GM12872 (cell line): Measurements from ENCODE around the gene KBTBD4.
A peak's percentile ranks its signal among the peaks of the same experiment; 100 is the strongest.

Experiments
- TF ChIP-seq, protein P1 (sequence below): IDR thresholded peaks from 3 replicates; pipeline ENCODE4 v1.5.1; 2011; ENCODE audit warnings: low read depth, mild to moderate bottlenecking, low read length, moderate library complexity; ENCODE audit not compliant: insufficient read depth

Gene KBTBD4

GRCh38 chr11:47551086-47551485 lies 27.7 kb downstream of the KBTBD4 start:
- TF ChIP-seq, protein P1, sequence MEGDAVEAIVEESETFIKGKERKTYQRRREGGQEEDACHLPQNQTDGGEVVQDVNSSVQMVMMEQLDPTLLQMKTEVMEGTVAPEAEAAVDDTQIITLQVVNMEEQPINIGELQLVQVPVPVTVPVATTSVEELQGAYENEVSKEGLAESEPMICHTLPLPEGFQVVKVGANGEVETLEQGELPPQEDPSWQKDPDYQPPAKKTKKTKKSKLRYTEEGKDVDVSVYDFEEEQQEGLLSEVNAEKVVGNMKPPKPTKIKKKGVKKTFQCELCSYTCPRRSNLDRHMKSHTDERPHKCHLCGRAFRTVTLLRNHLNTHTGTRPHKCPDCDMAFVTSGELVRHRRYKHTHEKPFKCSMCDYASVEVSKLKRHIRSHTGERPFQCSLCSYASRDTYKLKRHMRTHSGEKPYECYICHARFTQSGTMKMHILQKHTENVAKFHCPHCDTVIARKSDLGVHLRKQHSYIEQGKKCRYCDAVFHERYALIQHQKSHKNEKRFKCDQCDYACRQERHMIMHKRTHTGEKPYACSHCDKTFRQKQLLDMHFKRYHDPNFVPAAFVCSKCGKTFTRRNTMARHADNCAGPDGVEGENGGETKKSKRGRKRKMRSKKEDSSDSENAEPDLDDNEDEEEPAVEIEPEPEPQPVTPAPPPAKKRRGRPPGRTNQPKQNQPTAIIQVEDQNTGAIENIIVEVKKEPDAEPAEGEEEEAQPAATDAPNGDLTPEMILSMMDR: peak; percentile 68

DNA sequence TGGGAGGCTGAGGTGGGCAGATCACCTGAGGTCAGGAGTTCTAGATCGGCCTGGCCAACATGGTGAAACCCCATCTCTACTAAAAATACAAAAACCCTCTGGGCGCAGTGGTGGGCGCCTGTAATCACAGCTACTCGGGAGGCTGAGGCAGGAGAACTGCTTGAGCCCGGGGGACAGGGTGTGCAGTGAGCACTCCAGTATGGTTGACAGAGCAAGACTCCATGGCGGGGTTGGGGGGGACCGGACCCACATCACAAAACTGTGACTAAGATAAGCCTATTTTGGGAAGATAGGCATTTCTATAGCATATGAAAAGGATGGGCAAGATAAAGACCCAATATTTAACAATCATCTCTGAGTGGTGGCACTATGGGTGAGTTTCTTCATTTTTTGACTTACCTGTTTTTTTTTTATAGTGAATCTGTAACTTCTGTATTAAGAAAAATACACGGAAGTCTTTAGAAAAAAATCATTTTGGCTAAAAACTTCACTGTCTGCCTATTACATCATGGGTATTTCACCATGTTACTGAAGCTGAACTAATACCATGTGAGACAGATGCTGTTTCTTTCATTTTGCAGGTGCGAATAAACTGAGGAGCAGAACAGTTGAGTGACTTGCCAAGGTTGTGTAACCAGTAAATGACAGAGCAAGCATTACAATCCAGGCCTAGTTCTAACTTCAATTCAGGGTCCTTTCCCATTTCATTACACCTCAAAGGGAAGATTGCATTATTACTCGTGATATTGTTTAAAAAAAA lies 28.3 kb downstream of the KBTBD4 start:
- TF ChIP-seq, protein P1: no peak

- TF ChIP-seq, protein P1: no peak
These were observed 33.5 kb downstream of the KBTBD4 start for GRCh38 chr11:47545298-47545697.

DNA sequence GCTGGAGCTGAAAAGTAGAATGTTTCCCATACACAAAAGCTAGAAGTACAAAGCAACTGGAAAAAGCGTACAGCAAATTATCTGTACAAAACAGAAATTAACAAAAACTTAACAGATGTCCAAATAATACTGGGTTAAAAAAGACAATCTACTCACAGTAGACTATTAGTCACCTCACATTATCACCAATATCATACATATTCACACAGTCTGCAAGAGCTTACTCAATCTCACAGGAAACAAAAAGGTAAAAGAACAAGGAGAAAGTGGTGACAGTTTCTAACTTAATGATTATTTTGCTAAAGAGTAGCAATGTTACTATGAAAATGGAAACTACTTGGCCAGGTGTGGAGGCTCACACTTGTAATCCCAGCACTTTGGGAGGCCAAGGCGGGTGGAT lies 37.7 kb downstream of the KBTBD4 start:
- TF ChIP-seq, protein P1: no peak

- TF ChIP-seq, protein P1: no peak
These were observed 39.1 kb downstream of the KBTBD4 start for GRCh38 chr11:47539681-47540039.

- TF ChIP-seq, protein P1: no peak
These were observed 39.8 kb downstream of the KBTBD4 start for GRCh38 chr11:47538741-47539565.

- TF ChIP-seq, protein P1: no peak
These were observed 41.9 kb downstream of the KBTBD4 start for GRCh38 chr11:47536915-47537314.
